Endothelial cell of umbilical vein (primary cell): ENCODE measurements around the gene ADGRB2.

Source experiments
- JUN ChIP-seq: IDR thresholded peaks from 2 replicates; pipeline ENCODE4 v1.6.1; 2011; ENCODE audit warnings: borderline replicate concordance, low read depth; ENCODE audit not compliant: insufficient read length, insufficient read depth
- POLR2A ChIP-seq: IDR thresholded peaks from 2 replicates; pipeline ENCODE4 v1.6.1; 2012; ENCODE audit warnings: low read depth, mild to moderate bottlenecking, control low read depth, low read length
- TF ChIP-seq, protein P1 (sequence below), 2 donors: IDR thresholded peaks; 1 replicate in 1 of 2; 2 replicates in 1 of 2; pipeline ENCODE4 v1.5.1; 2011; ENCODE audit warnings: low read length in 2 of 2, mild to moderate bottlenecking in 2 of 2, moderate library complexity in 2 of 2, control low read depth in 1 of 2, inconsistent platforms in 1 of 2, low read depth in 1 of 2; ENCODE audit not compliant: insufficient read depth in 1 of 2; ENCODE audit errors: extremely low read depth in 1 of 2
- TF ChIP-seq, protein P2 (sequence below): IDR thresholded peaks from 2 replicates; pipeline ENCODE4 v1.6.1; 2011; ENCODE audit not compliant: insufficient read depth, insufficient read length

DNA sequence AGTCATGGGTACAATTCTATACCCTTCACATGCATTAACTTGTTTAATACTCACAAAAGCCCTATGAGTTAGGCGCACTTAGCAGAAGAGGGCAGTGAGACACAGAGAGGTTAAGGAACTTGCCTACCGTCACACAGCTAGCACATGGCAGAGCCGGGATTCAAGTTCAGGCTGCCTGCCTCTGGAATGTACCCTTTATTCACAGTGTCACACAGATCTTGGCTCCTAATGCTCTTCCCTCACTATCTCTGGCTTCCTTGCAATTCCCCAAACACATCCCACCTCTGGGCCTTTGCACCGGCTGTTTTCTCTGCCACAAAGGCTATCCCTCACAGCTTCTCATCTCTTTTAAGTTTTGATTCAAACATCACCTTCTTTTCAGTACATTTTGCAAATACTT is 85.5 kb downstream of the ADGRB2 start:
- TF ChIP-seq, protein P1, sequence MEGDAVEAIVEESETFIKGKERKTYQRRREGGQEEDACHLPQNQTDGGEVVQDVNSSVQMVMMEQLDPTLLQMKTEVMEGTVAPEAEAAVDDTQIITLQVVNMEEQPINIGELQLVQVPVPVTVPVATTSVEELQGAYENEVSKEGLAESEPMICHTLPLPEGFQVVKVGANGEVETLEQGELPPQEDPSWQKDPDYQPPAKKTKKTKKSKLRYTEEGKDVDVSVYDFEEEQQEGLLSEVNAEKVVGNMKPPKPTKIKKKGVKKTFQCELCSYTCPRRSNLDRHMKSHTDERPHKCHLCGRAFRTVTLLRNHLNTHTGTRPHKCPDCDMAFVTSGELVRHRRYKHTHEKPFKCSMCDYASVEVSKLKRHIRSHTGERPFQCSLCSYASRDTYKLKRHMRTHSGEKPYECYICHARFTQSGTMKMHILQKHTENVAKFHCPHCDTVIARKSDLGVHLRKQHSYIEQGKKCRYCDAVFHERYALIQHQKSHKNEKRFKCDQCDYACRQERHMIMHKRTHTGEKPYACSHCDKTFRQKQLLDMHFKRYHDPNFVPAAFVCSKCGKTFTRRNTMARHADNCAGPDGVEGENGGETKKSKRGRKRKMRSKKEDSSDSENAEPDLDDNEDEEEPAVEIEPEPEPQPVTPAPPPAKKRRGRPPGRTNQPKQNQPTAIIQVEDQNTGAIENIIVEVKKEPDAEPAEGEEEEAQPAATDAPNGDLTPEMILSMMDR (IDR thresholded peaks at IDR 0.05; ENCODE audit: extremely low read depth in 1 of 2, insufficient read depth in 1 of 2, low read depth in 1 of 2, low read length in 2 of 2), result no peak
- no peak for TF ChIP-seq POLR2A
- TF ChIP-seq, protein P2, sequence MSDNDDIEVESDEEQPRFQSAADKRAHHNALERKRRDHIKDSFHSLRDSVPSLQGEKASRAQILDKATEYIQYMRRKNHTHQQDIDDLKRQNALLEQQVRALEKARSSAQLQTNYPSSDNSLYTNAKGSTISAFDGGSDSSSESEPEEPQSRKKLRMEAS, result no peak
- no peak for TF ChIP-seq JUN
